ENCODE measurements around the gene ALPK3.

GRCh38 chr15:84880007-84880406 is 62.9 kb downstream of the ALPK3 start:
- no peak for TF ChIP-seq CTCF (IDR thresholded peaks at IDR 0.05)
- no peak for TF ChIP-seq POLR2A (IDR thresholded peaks at IDR 0.05)

Measured in suprapubic skin (tissue), 3 donors.